Measurements from ENCODE around the gene BRMS1. TPM values are rescaled to one million over a fixed set of nuclear protein-coding genes. Genes with fewer than 3 reads are reported as not detected.
A peak's percentile ranks its signal among the peaks of the same experiment; 100 is the strongest.

The BRMS1 gene
- total and polyA plus RNA-seq, 8 donors: 19.5 to 34.3 (median 25.6) TPM

DNA sequence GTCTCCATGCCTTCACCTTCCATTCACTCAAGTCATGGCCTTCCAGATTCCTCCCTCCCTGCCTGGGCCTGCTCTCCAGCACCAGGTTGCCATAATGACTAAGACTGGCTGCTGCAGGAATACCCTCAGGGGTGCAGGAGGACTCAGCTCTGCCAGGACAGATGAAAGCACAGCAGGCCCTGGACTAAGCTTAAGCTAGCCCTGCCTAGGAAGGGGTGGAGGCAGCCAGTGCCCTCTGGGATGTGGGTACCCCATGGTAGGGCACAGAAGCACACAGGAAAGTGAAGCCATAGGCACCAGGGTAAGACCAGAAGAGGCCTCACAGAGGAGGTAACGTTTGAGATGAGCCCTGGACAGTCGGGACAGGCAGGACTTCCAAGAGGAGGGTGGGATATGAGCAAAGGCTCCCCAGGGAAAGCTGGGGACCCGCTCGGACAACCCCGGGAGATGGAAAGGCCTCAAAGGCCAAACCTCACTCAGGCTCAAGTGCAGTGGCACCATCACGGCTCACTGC is 5.7 kb downstream of the BRMS1 start:
- no peak overlapping the region for H3K4me3 ChIP-seq
- intact Hi-C loops (cut with DNase I): no loop called here
- TF ChIP-seq CTCF (IDR thresholded peaks at IDR 0.05): no peak
- ATAC-seq (no peak), DNase-seq (peak in 1 of 4 donors; percentile 20)
- H3K27ac ChIP-seq: no peak overlapping the region
- H3K9me3 ChIP-seq: no peaks in the 10 kb centered on the region
- H3K27me3 ChIP-seq: no peaks in the 10 kb centered on the region
- H3K4me1 ChIP-seq: peaks cover 24 to 47% of the 10 kb centered on the region in 2 donors
- peaks cover 0 to 60% of the 10 kb centered on the region in 2 donors for H3K36me3 ChIP-seq

GRCh38 chr11:66338276-66339161 is 6.4 kb downstream of the BRMS1 start:
- Histone ChIP-seq H3K4me3 (no peak overlapping the region), H3K4me1 (peaks cover 19 to 40% of the 10 kb centered on the region in 2 donors), H3K27ac (no peak overlapping the region), H3K27me3 (no peaks in the 10 kb centered on the region), H3K36me3 (peaks cover 0 to 66% of the 10 kb centered on the region in 2 donors), H3K9me3 (no peaks in the 10 kb centered on the region)
- ATAC-seq (no peak), DNase-seq (peak in 2 of 4 donors; percentile 29 to 50)
- intact Hi-C loops (cut with DNase I): no loop called here
- TF ChIP-seq CTCF (IDR thresholded peaks at IDR 0.05): no peak

DNA sequence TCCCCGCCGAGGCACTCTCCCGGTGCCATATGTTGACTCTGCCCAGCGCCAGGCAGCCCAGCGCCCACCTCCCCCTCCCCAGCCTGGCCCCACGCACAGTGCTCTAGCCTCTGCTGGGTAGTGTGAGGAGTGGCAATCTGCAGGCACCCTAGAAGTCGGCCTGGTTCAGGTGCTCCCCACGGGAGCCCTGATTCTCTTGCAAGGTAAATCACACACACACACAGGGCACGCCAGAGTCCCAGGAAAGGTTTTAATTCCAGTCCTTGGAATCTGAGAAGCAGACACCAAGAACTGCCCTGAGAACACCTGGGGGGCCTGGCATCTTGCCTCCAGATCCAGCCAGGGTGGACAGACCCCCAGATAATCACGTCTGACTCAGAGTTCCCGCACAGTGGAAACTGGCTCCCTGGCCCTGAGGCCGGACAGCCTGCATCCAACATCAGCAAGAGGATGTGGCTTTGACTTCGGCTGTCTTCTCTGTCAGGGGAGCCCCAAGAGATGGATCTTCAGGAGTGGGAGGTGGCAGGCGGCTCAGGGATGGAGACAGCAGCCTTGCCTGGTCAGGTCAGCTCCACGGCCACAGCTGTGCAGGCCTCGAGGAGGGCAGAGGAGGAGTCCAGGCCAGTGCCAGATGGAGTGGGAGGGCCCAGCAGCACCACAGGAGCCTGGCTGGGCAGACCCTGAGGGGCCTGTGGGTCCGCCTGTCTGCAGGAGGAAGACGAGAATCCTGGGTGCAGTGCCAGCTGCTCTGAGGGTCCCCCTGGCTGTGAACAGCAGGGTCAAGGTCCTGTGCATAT is 7.6 kb downstream of the BRMS1 start:
- Histone ChIP-seq H3K9me3 (no peaks in the 10 kb centered on the region), H3K4me1 (peaks cover 19 to 34% of the 10 kb centered on the region in 2 donors), H3K27ac (peak overlapping the region; percentile 86 to 87), H3K27me3 (no peaks in the 10 kb centered on the region), H3K4me3 (no peak overlapping the region), H3K36me3 (peaks cover 0 to 74% of the 10 kb centered on the region in 2 donors)
- DNase-seq: peak in 2 of 4 donors; percentile 32 to 64
- TF ChIP-seq CTCF (IDR thresholded peaks at IDR 0.05): no peak
- intact Hi-C loops (cut with DNase I): no loop called here
- ATAC-seq: no peak

- Histone ChIP-seq H3K27ac (peak within 1 kb of the TSS; percentile 86 to 87), H3K4me3 (peak within 1 kb of the TSS; percentile 49 to 63), H3K4me1 (peaks cover 19 to 34% of the 10 kb centered on the region in 2 donors), H3K36me3 (peaks cover 0 to 73% of the 10 kb centered on the region in 2 donors), H3K27me3 (no peaks in the 10 kb centered on the region), H3K9me3 (no peaks in the 10 kb centered on the region)
- ATAC-seq (peak; percentile 84), DNase-seq (peak in 2 of 4 donors; percentile 76 to 85)
- TF ChIP-seq CTCF (IDR thresholded peaks at IDR 0.05): no peak
- intact Hi-C loops (cut with DNase I): no loop called here
These were observed 8.4 kb downstream of the BRMS1 start, which contains the start of gene RIN1 for GRCh38 chr11:66336234-66337102. Gene RIN1, minus strand, starts transcription at chr11:66336434. Its CDS starts 32 bp downstream, at chr11:66336402.
